ENCODE results near the gene IVNS1ABP. TPM values are rescaled to one million over a fixed set of nuclear protein-coding genes. Genes with fewer than 3 reads are reported as not detected.
A peak's percentile ranks its signal among the peaks of the same experiment; 100 is the strongest.
"Not testable (repeated sequence)": the region's sequence is repeated elsewhere in the genome, so short reads cannot be mapped to it uniquely, and the experiment has no call there.

IVNS1ABP gene
- total and polyA plus RNA-seq, 2 of the 13 experiments (the other 11 are each of a cell fraction or from before 2014, with no cell fraction given) = 49.1 to 51.7 TPM

DNA sequence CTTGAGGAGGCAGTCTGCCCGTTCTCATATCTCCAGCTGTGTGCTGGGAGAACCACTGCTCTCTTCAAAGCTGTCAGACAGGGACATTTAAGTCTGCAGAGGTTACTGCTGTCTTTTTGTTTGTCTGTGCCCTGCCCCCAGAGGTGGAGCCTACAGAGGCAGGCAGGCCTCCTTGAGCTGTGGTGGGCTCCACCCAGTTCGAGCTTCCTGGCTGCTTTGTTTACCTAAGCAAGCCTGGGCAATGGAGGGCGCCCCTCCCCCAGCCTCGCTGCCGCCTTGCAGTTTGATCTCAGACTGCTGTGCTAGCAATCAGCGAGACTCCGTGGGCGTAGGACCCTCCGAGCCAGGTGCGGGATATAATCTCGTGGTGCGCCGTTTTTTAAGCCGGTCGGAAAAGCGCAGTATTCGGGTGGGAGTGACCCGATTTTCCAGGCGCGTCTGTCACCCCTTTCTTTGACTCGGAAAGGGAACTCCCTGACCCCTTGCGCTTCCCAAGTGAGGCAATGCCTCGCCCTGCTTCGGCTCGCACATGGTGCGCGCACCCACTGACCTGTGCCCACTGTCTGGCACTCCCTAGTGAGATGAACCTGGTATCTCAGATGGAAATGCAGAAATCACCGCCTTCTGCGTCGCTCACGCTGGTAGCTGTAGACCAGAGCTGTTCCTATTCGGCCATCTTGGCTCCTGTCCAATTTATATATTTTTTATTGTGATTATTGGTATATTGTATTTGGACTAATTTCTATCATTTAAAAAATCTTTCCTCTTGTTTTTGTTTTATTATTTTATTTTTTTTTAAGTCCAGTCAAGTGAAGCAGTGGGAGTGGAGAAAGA, 59.7 kb downstream of the IVNS1ABP start:
- CTCF ChIA-PET (ENCODE audit: low intra/inter-chr PET ratio, low total read pairs); DNase-seq (ENCODE audit: low spot score); H3K79me2 ChIP-seq (ENCODE audit: insufficient read depth, low read length); in situ Hi-C loops (cut with HindIII; ENCODE audit: extremely low pct_ligation_motif_present, low pct_unique_long_range_greater_than_20kb); H2AFZ ChIP-seq (ENCODE audit: low read length); intact Hi-C loops (cut with micrococcal nuclease; ENCODE audit: unreplicated experiment); H3K27me3 ChIP-seq (ENCODE audit: control insufficient read depth in 1 of 2, insufficient read depth in 2 of 2, low read length in 2 of 2); H3K9me3 ChIP-seq (ENCODE audit: low read length); H4K20me1 ChIP-seq (ENCODE audit: insufficient read depth, low read length); H3K4me3 ChIP-seq (replicated peaks in 1 of 3; ENCODE audit: insufficient read depth in 1 of 3, low read depth in 2 of 3, low read length in 3 of 3); H3K9ac ChIP-seq (ENCODE audit: insufficient read depth, low read depth, low read length); H3K4me2 ChIP-seq (ENCODE audit: low read depth, low read length); ATAC-seq; BruUV-seq (replicated peaks); FAIRE-seq; H3K27ac ChIP-seq (ENCODE audit: extremely low read length, insufficient read depth, low read length); POLR2A ChIA-PET; H3K36me3 ChIP-seq (replicated peaks in 1 of 2; ENCODE audit: control insufficient read depth in 1 of 2, insufficient read depth in 2 of 2, low read length in 2 of 2): not testable (repeated sequence)
- peaks cover 18% of the 10 kb centered on the region for H3K4me1 ChIP-seq (ENCODE audit: insufficient read depth, low read length)
- TF ChIP-seq, protein P1, sequence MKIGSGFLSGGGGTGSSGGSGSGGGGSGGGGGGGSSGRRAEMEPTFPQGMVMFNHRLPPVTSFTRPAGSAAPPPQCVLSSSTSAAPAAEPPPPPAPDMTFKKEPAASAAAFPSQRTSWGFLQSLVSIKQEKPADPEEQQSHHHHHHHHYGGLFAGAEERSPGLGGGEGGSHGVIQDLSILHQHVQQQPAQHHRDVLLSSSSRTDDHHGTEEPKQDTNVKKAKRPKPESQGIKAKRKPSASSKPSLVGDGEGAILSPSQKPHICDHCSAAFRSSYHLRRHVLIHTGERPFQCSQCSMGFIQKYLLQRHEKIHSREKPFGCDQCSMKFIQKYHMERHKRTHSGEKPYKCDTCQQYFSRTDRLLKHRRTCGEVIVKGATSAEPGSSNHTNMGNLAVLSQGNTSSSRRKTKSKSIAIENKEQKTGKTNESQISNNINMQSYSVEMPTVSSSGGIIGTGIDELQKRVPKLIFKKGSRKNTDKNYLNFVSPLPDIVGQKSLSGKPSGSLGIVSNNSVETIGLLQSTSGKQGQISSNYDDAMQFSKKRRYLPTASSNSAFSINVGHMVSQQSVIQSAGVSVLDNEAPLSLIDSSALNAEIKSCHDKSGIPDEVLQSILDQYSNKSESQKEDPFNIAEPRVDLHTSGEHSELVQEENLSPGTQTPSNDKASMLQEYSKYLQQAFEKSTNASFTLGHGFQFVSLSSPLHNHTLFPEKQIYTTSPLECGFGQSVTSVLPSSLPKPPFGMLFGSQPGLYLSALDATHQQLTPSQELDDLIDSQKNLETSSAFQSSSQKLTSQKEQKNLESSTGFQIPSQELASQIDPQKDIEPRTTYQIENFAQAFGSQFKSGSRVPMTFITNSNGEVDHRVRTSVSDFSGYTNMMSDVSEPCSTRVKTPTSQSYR (CRISPR knock-in tag; IDR thresholded peaks at IDR 0.05; ENCODE audit: borderline replicate concordance) = peak; percentile 62; the same call in 1 of the 2 replicates
- WGBS (ENCODE audit: low lambda C conversion rate) = 93% methylated on average over 10 of the region's 32 CpGs

GRCh38 chr1:185255595-185255994, 61.4 kb downstream of the IVNS1ABP start:
- H3K4me3 ChIP-seq (replicated peaks in 1 of 3; ENCODE audit: insufficient read depth in 1 of 3, low read depth in 2 of 3, low read length in 3 of 3); BruUV-seq (replicated peaks); H3K79me2 ChIP-seq (ENCODE audit: insufficient read depth, low read length); H3K9ac ChIP-seq (ENCODE audit: insufficient read depth, low read depth, low read length); H3K36me3 ChIP-seq (replicated peaks in 1 of 2; ENCODE audit: control insufficient read depth in 1 of 2, insufficient read depth in 2 of 2, low read length in 2 of 2); intact Hi-C loops (cut with micrococcal nuclease; ENCODE audit: unreplicated experiment); H3K4me2 ChIP-seq (ENCODE audit: low read depth, low read length); DNase-seq (ENCODE audit: low spot score); H3K9me3 ChIP-seq (ENCODE audit: low read length); ATAC-seq; FAIRE-seq; CTCF ChIA-PET (ENCODE audit: low intra/inter-chr PET ratio, low total read pairs); in situ Hi-C loops (cut with HindIII; ENCODE audit: extremely low pct_ligation_motif_present, low pct_unique_long_range_greater_than_20kb); POLR2A ChIA-PET; H3K27me3 ChIP-seq (ENCODE audit: control insufficient read depth in 1 of 2, insufficient read depth in 2 of 2, low read length in 2 of 2); H3K27ac ChIP-seq (ENCODE audit: extremely low read length, insufficient read depth, low read length); H2AFZ ChIP-seq (ENCODE audit: low read length); H4K20me1 ChIP-seq (ENCODE audit: insufficient read depth, low read length): not testable (repeated sequence)
- WGBS (ENCODE audit: low lambda C conversion rate) = 90% methylated on average over 5 of the region's 6 CpGs
- H3K4me1 ChIP-seq (ENCODE audit: insufficient read depth, low read length) = peaks cover 18% of the 10 kb centered on the region

DNA sequence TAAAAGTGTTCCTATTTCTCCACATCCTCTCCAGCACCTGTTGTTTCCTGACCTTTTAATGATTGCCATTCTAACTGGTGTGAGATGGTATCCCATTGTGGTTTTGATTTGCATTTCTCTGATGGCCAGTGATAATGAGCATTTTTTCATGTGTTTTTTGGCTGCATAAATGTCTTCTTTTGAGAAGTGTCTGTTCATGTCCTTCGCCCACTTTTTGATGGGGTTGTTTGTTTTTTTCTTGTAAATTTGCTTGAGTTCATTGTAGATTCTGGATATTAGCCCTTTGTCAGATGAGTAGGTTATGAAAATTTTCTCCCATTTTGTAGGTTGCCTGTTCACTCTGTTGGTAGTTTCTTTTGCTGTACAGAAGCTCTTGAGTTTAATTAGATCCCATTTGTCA, 64.6 kb downstream of the IVNS1ABP start:
- 83% methylated on average over 1 of the region's 1 CpG for WGBS (ENCODE audit: low lambda C conversion rate)
- H3K9ac ChIP-seq (ENCODE audit: insufficient read depth, low read depth, low read length); ATAC-seq; CTCF ChIA-PET (ENCODE audit: low intra/inter-chr PET ratio, low total read pairs); H4K20me1 ChIP-seq (ENCODE audit: insufficient read depth, low read length); H2AFZ ChIP-seq (ENCODE audit: low read length); in situ Hi-C loops (cut with HindIII; ENCODE audit: extremely low pct_ligation_motif_present, low pct_unique_long_range_greater_than_20kb); POLR2A ChIA-PET; H3K27ac ChIP-seq (ENCODE audit: extremely low read length, insufficient read depth, low read length); H3K27me3 ChIP-seq (ENCODE audit: control insufficient read depth in 1 of 2, insufficient read depth in 2 of 2, low read length in 2 of 2); BruUV-seq (replicated peaks); H3K79me2 ChIP-seq (ENCODE audit: insufficient read depth, low read length); H3K4me2 ChIP-seq (ENCODE audit: low read depth, low read length); DNase-seq (ENCODE audit: low spot score); H3K9me3 ChIP-seq (ENCODE audit: low read length); H3K36me3 ChIP-seq (replicated peaks in 1 of 2; ENCODE audit: control insufficient read depth in 1 of 2, insufficient read depth in 2 of 2, low read length in 2 of 2); intact Hi-C loops (cut with micrococcal nuclease; ENCODE audit: unreplicated experiment); H3K4me3 ChIP-seq (replicated peaks in 1 of 3; ENCODE audit: insufficient read depth in 1 of 3, low read depth in 2 of 3, low read length in 3 of 3); FAIRE-seq; H3K4me1 ChIP-seq (ENCODE audit: insufficient read depth, low read length): not testable (repeated sequence)

All from HepG2 (cell line).